HuH-7.5 (cell line): ENCODE data around the gene DNAJB14.

ENCODE experiments used
- DNase-seq: peaks from one replicate; pipeline ENCODE4 v3.0.0; 2011; ENCODE audit warnings: low spot score

DNAJB14 gene

GRCh38 chr4:99943904-99944437, 2.4 kb downstream of the DNAJB14 start:
- no peak for DNase-seq

- DNase-seq, result no peak
Measured at GRCh38 chr4:99938243-99938753, 8.1 kb downstream of the DNAJB14 start.

GRCh38 chr4:99934891-99935290, 11.5 kb downstream of the DNAJB14 start:
- DNase-seq, result no peak

GRCh38 chr4:99927566-99927965, 18.9 kb downstream of the DNAJB14 start:
- DNase-seq, result no peak

- no peak for DNase-seq
Measured at GRCh38 chr4:99921174-99921573, 25.2 kb downstream of the DNAJB14 start.

GRCh38 chr4:99918656-99919055, 27.8 kb downstream of the DNAJB14 start:
- DNase-seq, result no peak

- no peak for DNase-seq
Measured at GRCh38 chr4:99917575-99917974, 28.8 kb downstream of the DNAJB14 start.

GRCh38 chr4:99915449-99915848, 31.0 kb downstream of the DNAJB14 start:
- DNase-seq, result no peak

- DNase-seq, result no peak
Measured at GRCh38 chr4:99894998-99895397, 51.4 kb downstream of the DNAJB14 start.

- peak; percentile 55 for DNase-seq
Measured at GRCh38 chr4:99894161-99894997, 52.0 kb downstream of the DNAJB14 start, which contains the start of gene LAMTOR3. Gene LAMTOR3 (minus strand): TSS chr4:99894427. CDS start chr4:99893963, 464 bp downstream.

- no peak for DNase-seq
Measured at GRCh38 chr4:99893839-99894160, 52.6 kb downstream of the DNAJB14 start.

- DNase-seq, result no peak
Measured at GRCh38 chr4:99893029-99893428, 53.4 kb downstream of the DNAJB14 start.

GRCh38 chr4:99891351-99891750, 55.1 kb downstream of the DNAJB14 start:
- DNase-seq, result no peak

GRCh38 chr4:99887837-99888236, 58.6 kb downstream of the DNAJB14 start:
- DNase-seq, result no peak

- DNase-seq, result no peak
Measured at GRCh38 chr4:99886146-99886545, 60.3 kb downstream of the DNAJB14 start.

- no peak for DNase-seq
Measured at GRCh38 chr4:99885687-99886086, 60.7 kb downstream of the DNAJB14 start.

GRCh38 chr4:99885063-99885664, 61.3 kb downstream of the DNAJB14 start:
- DNase-seq, result no peak

- no peak for DNase-seq
Measured at GRCh38 chr4:99879458-99879857, 67.0 kb downstream of the DNAJB14 start.

- no peak for DNase-seq
Measured at GRCh38 chr4:99878604-99879003, 67.8 kb downstream of the DNAJB14 start.

GRCh38 chr4:99876946-99877345, 69.5 kb downstream of the DNAJB14 start:
- DNase-seq, result no peak

- no peak for DNase-seq
Measured at GRCh38 chr4:99875071-99875470, 71.3 kb downstream of the DNAJB14 start.

GRCh38 chr4:99872570-99872969, 73.8 kb downstream of the DNAJB14 start:
- no peak for DNase-seq

- DNase-seq, result no peak
Measured at GRCh38 chr4:99868126-99868596, 78.3 kb downstream of the DNAJB14 start.
